WTC11 (cell line): ENCODE measurements around the gene FBN3. TPM values are rescaled to one million over a fixed set of nuclear protein-coding genes. Genes with fewer than 3 reads are reported as not detected.

ENCODE experiments used
- ATAC-seq: fragments of 200-7000 bp; cut with Tn5 transposase; 2 replicates; pipeline ENCODE4 v1.10.0; 2021; ENCODE audit warnings: mild to moderate bottlenecking, moderate library complexity
- CTCF ChIA-PET: fragments of 300-600 bp; sonication (Branson Sonifier 250); formaldehyde crosslinking; loops from one replicate; lab custom pipeline; 2021; ENCODE audit warnings: antibody characterized with exemption; lab: Charles Lee
- POLR2A ChIA-PET: fragments of 350-600 bp; sonication (Branson Sonifier 250); formaldehyde crosslinking; loops from one replicate; lab custom pipeline; 2021; ENCODE audit warnings: antibody characterized with exemption; lab: Charles Lee
- DNase-seq: peaks from one replicate; pipeline ENCODE4 v3.0.0; 2021; ENCODE audit warnings: low spot score
- H3K27ac Mint-ChIP-seq: 2 replicates; pipeline ENCODE4 v1.8.0; 2021; ENCODE audit warnings: mixed read lengths
- H3K27me3 Mint-ChIP-seq: 2 replicates; pipeline ENCODE4 v1.8.0; 2021; ENCODE audit warnings: low read depth, mild to moderate bottlenecking, moderate library complexity, mixed read lengths
- H3K36me3 Mint-ChIP-seq: 2 replicates; pipeline ENCODE4 v1.8.0; 2021; ENCODE audit warnings: mixed read lengths
- H3K4me1 Mint-ChIP-seq: 2 replicates; pipeline ENCODE4 v1.8.0; 2022; ENCODE audit warnings: mixed read lengths
- H3K4me3 Mint-ChIP-seq: 2 replicates; pipeline ENCODE4 v1.8.0; 2021; ENCODE audit warnings: mild to moderate bottlenecking, moderate library complexity, mixed read lengths
- H3K9me3 Mint-ChIP-seq: 2 replicates; pipeline ENCODE4 v1.8.0; 2021; ENCODE audit warnings: mixed read lengths
- ATF3 ChIP-seq: sonication (generic); formaldehyde crosslinking; conservative IDR thresholded peaks from 2 replicates; pipeline ENCODE4 v1.8.1; 2022; ENCODE audit warnings: mild to moderate bottlenecking, missing genetic modification reagents
- CTCF ChIP-seq: fragments of 200-600 bp; IDR thresholded peaks from 2 replicates; pipeline ENCODE4 v1.8.0; 2022; ENCODE audit warnings: antibody characterized with exemption
- ELF4 ChIP-seq: sonication (generic); formaldehyde crosslinking; IDR thresholded peaks from 2 replicates; pipeline ENCODE4 v1.8.1; 2022; ENCODE audit warnings: low read depth, mild to moderate bottlenecking, moderate library complexity, missing genetic modification reagents
- EMX1 ChIP-seq: fragments of 250-450 bp; sonication (Bioruptor Pico); IDR thresholded peaks from 2 replicates; pipeline ENCODE4 v1.8.0; 2021; ENCODE audit warnings: mild to moderate bottlenecking
- ESRRA ChIP-seq: sonication (generic); formaldehyde crosslinking; IDR thresholded peaks from 2 replicates; pipeline ENCODE4 v1.8.1; 2022; ENCODE audit warnings: mild to moderate bottlenecking, missing genetic modification reagents, borderline replicate concordance
- ETV6 ChIP-seq: sonication (generic); formaldehyde crosslinking; IDR thresholded peaks from 2 replicates; pipeline ENCODE4 v1.8.1; 2022; ENCODE audit warnings: mild to moderate bottlenecking, missing genetic modification reagents
- RORB ChIP-seq: fragments of 250-450 bp; sonication (Bioruptor Pico); IDR thresholded peaks from 2 replicates; pipeline ENCODE4 v1.9.0; 2021; ENCODE audit warnings: mild to moderate bottlenecking
- TEAD4 ChIP-seq: sonication (generic); formaldehyde crosslinking; IDR thresholded peaks from 2 replicates; pipeline ENCODE4 v1.8.0; 2022; ENCODE audit warnings: mild to moderate bottlenecking, missing genetic modification reagents
- ZBTB43 ChIP-seq: sonication (generic); formaldehyde crosslinking; IDR thresholded peaks from 2 replicates; pipeline ENCODE4 v1.8.1; 2023; ENCODE audit warnings: mild to moderate bottlenecking, missing genetic modification reagents
- ZNF121 ChIP-seq: sonication (generic); formaldehyde crosslinking; IDR thresholded peaks from 2 replicates; pipeline ENCODE4 v1.8.0; 2023; ENCODE audit warnings: missing genetic modification reagents
- ZNF423 ChIP-seq: fragments of 250-450 bp; sonication (Bioruptor Pico); IDR thresholded peaks from 2 replicates; pipeline ENCODE4 v2.1.2; 2022; ENCODE audit warnings: mild to moderate bottlenecking, moderate library complexity
- ZNF425 ChIP-seq: fragments of 250-450 bp; sonication (Bioruptor Pico); conservative IDR thresholded peaks from 2 replicates; pipeline ENCODE4 v1.9.0; 2021; ENCODE audit warnings: mild to moderate bottlenecking
- total RNA-seq: library from RNA; stranded (reverse); gene quantifications from 3 replicates; pipeline ENCODE4 v1.2.3, GENCODE V29; 2021
- TF ChIP-seq, protein P1 (sequence below): sonication (generic); formaldehyde crosslinking; IDR thresholded peaks from 2 replicates; pipeline ENCODE4 v1.8.1; 2022; ENCODE audit warnings: missing genetic modification reagents, borderline replicate concordance
- TF ChIP-seq, protein P2 (sequence below): sonication (generic); formaldehyde crosslinking; conservative IDR thresholded peaks from 2 replicates; pipeline ENCODE4 v1.8.1; 2023; ENCODE audit warnings: mild to moderate bottlenecking, low read depth, missing genetic modification reagents, moderate library complexity
- TF ChIP-seq, protein P3 (sequence below): fragments of 250-450 bp; sonication (Bioruptor Pico); IDR thresholded peaks from 2 replicates; pipeline ENCODE4 v1.8.0; 2021; ENCODE audit warnings: mild to moderate bottlenecking
- TF ChIP-seq, protein P4 (sequence below): sonication (generic); formaldehyde crosslinking; IDR thresholded peaks from 2 replicates; pipeline ENCODE4 v1.8.0; 2023; ENCODE audit warnings: missing genetic modification reagents, mild to moderate bottlenecking, borderline replicate concordance
- TF ChIP-seq, protein P5 (sequence below): sonication (generic); formaldehyde crosslinking; IDR thresholded peaks from 2 replicates; pipeline ENCODE4 v1.8.1; 2022; ENCODE audit warnings: low read depth, missing genetic modification reagents, borderline replicate concordance
- TF ChIP-seq, protein P6 (sequence below): sonication (generic); formaldehyde crosslinking; IDR thresholded peaks from 2 replicates; pipeline ENCODE4 v1.8.0; 2022; ENCODE audit warnings: mild to moderate bottlenecking, missing genetic modification reagents
- TF ChIP-seq, protein P7 (sequence below): sonication (generic); formaldehyde crosslinking; IDR thresholded peaks from 2 replicates; pipeline ENCODE4 v1.8.0; 2022; ENCODE audit warnings: mild to moderate bottlenecking, missing genetic modification reagents

FBN3 gene
- total RNA-seq, 1 experiment from 2014 or later: 54.8 TPM

- no peak for DNase-seq
- H3K4me1 Mint-ChIP-seq: peaks cover 4% of the 10 kb centered on the region; the same call in 1 of the 2 replicates
- H3K36me3 Mint-ChIP-seq: peaks cover 28% of the 10 kb centered on the region
- no peaks in the 10 kb centered on the region for H3K27me3 Mint-ChIP-seq
- no peak overlapping the region for H3K4me3 Mint-ChIP-seq
- peak overlapping the region; percentile 27; the same call in 1 of the 2 replicates for H3K27ac Mint-ChIP-seq
- ATAC-seq: no peak
- ChIA-PET CTCF (no interaction called here), POLR2A (no interaction called here)
- TF ChIP-seq, protein P1, sequence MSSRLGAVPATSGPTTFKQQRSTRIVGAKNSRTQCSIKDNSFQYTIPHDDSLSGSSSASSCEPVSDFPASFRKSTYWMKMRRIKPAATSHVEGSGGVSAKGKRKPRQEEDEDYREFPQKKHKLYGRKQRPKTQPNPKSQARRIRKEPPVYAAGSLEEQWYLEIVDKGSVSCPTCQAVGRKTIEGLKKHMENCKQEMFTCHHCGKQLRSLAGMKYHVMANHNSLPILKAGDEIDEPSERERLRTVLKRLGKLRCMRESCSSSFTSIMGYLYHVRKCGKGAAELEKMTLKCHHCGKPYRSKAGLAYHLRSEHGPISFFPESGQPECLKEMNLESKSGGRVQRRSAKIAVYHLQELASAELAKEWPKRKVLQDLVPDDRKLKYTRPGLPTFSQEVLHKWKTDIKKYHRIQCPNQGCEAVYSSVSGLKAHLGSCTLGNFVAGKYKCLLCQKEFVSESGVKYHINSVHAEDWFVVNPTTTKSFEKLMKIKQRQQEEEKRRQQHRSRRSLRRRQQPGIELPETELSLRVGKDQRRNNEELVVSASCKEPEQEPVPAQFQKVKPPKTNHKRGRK (CRISPR knock-in tag): no peak
- TF ChIP-seq ELF4 (CRISPR knock-in tag) (no peak), ZBTB43 (CRISPR knock-in tag) (no peak), ESRRA (CRISPR knock-in tag) (no peak), EMX1 (CRISPR knock-in tag) (no peak), ZNF423 (CRISPR knock-in tag) (no peak), ATF3 (CRISPR knock-in tag) (no peak), ETV6 (no peak), CTCF (no peak), ZNF425 (no peak), RORB (CRISPR knock-in tag) (no peak), ZNF121 (no peak), TEAD4 (CRISPR knock-in tag) (no peak)
- TF ChIP-seq, protein P2, sequence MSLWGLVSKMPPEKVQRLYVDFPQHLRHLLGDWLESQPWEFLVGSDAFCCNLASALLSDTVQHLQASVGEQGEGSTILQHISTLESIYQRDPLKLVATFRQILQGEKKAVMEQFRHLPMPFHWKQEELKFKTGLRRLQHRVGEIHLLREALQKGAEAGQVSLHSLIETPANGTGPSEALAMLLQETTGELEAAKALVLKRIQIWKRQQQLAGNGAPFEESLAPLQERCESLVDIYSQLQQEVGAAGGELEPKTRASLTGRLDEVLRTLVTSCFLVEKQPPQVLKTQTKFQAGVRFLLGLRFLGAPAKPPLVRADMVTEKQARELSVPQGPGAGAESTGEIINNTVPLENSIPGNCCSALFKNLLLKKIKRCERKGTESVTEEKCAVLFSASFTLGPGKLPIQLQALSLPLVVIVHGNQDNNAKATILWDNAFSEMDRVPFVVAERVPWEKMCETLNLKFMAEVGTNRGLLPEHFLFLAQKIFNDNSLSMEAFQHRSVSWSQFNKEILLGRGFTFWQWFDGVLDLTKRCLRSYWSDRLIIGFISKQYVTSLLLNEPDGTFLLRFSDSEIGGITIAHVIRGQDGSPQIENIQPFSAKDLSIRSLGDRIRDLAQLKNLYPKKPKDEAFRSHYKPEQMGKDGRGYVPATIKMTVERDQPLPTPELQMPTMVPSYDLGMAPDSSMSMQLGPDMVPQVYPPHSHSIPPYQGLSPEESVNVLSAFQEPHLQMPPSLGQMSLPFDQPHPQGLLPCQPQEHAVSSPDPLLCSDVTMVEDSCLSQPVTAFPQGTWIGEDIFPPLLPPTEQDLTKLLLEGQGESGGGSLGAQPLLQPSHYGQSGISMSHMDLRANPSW: no peak
- TF ChIP-seq, protein P3, sequence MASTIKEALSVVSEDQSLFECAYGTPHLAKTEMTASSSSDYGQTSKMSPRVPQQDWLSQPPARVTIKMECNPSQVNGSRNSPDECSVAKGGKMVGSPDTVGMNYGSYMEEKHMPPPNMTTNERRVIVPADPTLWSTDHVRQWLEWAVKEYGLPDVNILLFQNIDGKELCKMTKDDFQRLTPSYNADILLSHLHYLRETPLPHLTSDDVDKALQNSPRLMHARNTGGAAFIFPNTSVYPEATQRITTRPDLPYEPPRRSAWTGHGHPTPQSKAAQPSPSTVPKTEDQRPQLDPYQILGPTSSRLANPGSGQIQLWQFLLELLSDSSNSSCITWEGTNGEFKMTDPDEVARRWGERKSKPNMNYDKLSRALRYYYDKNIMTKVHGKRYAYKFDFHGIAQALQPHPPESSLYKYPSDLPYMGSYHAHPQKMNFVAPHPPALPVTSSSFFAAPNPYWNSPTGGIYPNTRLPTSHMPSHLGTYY (CRISPR knock-in tag): no peak
- TF ChIP-seq, protein P4, sequence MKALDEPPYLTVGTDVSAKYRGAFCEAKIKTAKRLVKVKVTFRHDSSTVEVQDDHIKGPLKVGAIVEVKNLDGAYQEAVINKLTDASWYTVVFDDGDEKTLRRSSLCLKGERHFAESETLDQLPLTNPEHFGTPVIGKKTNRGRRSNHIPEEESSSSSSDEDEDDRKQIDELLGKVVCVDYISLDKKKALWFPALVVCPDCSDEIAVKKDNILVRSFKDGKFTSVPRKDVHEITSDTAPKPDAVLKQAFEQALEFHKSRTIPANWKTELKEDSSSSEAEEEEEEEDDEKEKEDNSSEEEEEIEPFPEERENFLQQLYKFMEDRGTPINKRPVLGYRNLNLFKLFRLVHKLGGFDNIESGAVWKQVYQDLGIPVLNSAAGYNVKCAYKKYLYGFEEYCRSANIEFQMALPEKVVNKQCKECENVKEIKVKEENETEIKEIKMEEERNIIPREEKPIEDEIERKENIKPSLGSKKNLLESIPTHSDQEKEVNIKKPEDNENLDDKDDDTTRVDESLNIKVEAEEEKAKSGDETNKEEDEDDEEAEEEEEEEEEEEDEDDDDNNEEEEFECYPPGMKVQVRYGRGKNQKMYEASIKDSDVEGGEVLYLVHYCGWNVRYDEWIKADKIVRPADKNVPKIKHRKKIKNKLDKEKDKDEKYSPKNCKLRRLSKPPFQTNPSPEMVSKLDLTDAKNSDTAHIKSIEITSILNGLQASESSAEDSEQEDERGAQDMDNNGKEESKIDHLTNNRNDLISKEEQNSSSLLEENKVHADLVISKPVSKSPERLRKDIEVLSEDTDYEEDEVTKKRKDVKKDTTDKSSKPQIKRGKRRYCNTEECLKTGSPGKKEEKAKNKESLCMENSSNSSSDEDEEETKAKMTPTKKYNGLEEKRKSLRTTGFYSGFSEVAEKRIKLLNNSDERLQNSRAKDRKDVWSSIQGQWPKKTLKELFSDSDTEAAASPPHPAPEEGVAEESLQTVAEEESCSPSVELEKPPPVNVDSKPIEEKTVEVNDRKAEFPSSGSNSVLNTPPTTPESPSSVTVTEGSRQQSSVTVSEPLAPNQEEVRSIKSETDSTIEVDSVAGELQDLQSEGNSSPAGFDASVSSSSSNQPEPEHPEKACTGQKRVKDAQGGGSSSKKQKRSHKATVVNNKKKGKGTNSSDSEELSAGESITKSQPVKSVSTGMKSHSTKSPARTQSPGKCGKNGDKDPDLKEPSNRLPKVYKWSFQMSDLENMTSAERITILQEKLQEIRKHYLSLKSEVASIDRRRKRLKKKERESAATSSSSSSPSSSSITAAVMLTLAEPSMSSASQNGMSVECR (CRISPR knock-in tag): no peak
- TF ChIP-seq, protein P5, sequence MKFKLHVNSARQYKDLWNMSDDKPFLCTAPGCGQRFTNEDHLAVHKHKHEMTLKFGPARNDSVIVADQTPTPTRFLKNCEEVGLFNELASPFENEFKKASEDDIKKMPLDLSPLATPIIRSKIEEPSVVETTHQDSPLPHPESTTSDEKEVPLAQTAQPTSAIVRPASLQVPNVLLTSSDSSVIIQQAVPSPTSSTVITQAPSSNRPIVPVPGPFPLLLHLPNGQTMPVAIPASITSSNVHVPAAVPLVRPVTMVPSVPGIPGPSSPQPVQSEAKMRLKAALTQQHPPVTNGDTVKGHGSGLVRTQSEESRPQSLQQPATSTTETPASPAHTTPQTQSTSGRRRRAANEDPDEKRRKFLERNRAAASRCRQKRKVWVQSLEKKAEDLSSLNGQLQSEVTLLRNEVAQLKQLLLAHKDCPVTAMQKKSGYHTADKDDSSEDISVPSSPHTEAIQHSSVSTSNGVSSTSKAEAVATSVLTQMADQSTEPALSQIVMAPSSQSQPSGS (CRISPR knock-in tag): no peak
- TF ChIP-seq, protein P6, sequence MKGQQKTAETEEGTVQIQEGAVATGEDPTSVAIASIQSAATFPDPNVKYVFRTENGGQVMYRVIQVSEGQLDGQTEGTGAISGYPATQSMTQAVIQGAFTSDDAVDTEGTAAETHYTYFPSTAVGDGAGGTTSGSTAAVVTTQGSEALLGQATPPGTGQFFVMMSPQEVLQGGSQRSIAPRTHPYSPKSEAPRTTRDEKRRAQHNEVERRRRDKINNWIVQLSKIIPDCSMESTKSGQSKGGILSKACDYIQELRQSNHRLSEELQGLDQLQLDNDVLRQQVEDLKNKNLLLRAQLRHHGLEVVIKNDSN (CRISPR knock-in tag): no peak
- TF ChIP-seq, protein P7, sequence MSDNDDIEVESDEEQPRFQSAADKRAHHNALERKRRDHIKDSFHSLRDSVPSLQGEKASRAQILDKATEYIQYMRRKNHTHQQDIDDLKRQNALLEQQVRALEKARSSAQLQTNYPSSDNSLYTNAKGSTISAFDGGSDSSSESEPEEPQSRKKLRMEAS (CRISPR knock-in tag): no peak
- peaks cover under 1% of the 10 kb centered on the region for H3K9me3 Mint-ChIP-seq
Observed at GRCh38 chr19:8079988-8080387, 69.4 kb downstream of the FBN3 start.
